A673 (cell line): Measurements from ENCODE around the gene ULBP1. TPM values are rescaled to one million over a fixed set of nuclear protein-coding genes. Genes with fewer than 3 reads are reported as not detected.

ENCODE experiments used
- BruUV-seq: library from RNA; stranded (reverse); fragments of 400-500 nt; replicated peaks from 2 replicates; lab custom pipeline; 2021; lab: Mats Ljungman, UMichigan
- CTCF ChIA-PET: fragments of 300-600 bp; sonication (Branson Sonifier 250); formaldehyde crosslinking; loops from one replicate; lab custom pipeline; 2022; ENCODE audit warnings: antibody characterized with exemption; lab: Charles Lee
- POLR2A ChIA-PET: fragments of 300-600 bp; sonication (Branson Sonifier 250); formaldehyde crosslinking; loops from one replicate; lab custom pipeline; 2022; ENCODE audit warnings: antibody characterized with exemption; ENCODE audit not compliant: low non-redundant PET; lab: Charles Lee
- DNase-seq: peaks from one replicate; pipeline ENCODE4 v3.0.0-alpha.2; 2015; ENCODE audit warnings: low spot score
- H3K27ac ChIP-seq: fragments of 200-600 bp; sonication (generic); 2 replicates; pipeline ENCODE4 v1.5.1; 2016; ENCODE audit warnings: mixed run types, low read depth, mild to moderate bottlenecking, mixed read lengths, antibody characterized with exemption, low read length; ENCODE audit not compliant: poor library complexity, severe bottlenecking
- H3K27me3 ChIP-seq: fragments of 200-600 bp; sonication (generic); replicated peaks from 2 replicates; pipeline ENCODE4 v1.6.1; 2017; ENCODE audit warnings: mixed run types, low read depth, mild to moderate bottlenecking, mixed read lengths, antibody characterized with exemption, low read length; ENCODE audit not compliant: insufficient read depth, poor library complexity
- H3K36me3 ChIP-seq: fragments of 200-600 bp; sonication (generic); 2 replicates; pipeline ENCODE4 v1.6.1; 2016; ENCODE audit warnings: mixed run types, mild to moderate bottlenecking, mixed read lengths, antibody characterized with exemption, low read length; ENCODE audit not compliant: insufficient read depth, poor library complexity, severe bottlenecking
- H3K4me1 ChIP-seq: fragments of 200-600 bp; sonication (generic); 2 replicates; pipeline ENCODE4 v1.6.1; 2017; ENCODE audit warnings: mixed run types, mild to moderate bottlenecking, mixed read lengths, antibody characterized with exemption, low read length; ENCODE audit not compliant: insufficient read depth, poor library complexity, severe bottlenecking
- H3K4me3 ChIP-seq: fragments of 200-600 bp; sonication (generic); 2 replicates; pipeline ENCODE4 v1.5.1; 2016; ENCODE audit warnings: low read depth, mixed run types, mild to moderate bottlenecking, mixed read lengths, low read length; ENCODE audit not compliant: poor library complexity, severe bottlenecking
- H3K9me3 ChIP-seq: fragments of 200-600 bp; sonication (generic); 2 replicates; pipeline ENCODE4 v1.6.1; 2016; ENCODE audit warnings: mixed run types, low read depth, mild to moderate bottlenecking, mixed read lengths, antibody characterized with exemption, low read length; ENCODE audit not compliant: poor library complexity, severe bottlenecking
- EZH2 ChIP-seq: fragments of 200-600 bp; sonication (generic); IDR thresholded peaks from 2 replicates; pipeline ENCODE4 v1.6.1; 2017; ENCODE audit warnings: borderline replicate concordance, low read depth, mild to moderate bottlenecking, mixed read lengths, antibody characterized with exemption, low read length; ENCODE audit not compliant: poor library complexity, severe bottlenecking
- intact Hi-C: fragments of 100-400 bp; cut with micrococcal nuclease; formaldehyde crosslinking; loops from one replicate; pipeline ENCODE4 v1.10.0; 2022; ENCODE audit not compliant: unreplicated experiment
- total RNA-seq: library from RNA; stranded (reverse); gene quantifications from 2 replicates; pipeline ENCODE4 v1.2.3, GENCODE V29; 2021
- TF ChIP-seq, protein P1 (sequence below): fragments of 300-800, 200-600 bp; sonication (generic); conservative IDR thresholded peaks from 2 replicates; pipeline ENCODE4 v1.5.1; 2017; ENCODE audit warnings: low read depth, mild to moderate bottlenecking, antibody characterized with exemption, low read length, moderate library complexity, mixed read lengths

The ULBP1 gene
- total RNA-seq, 1 experiment from 2014 or later, result 5.2 TPM

- no TSS peak for BruUV-seq
- H3K36me3 ChIP-seq, result no peaks in the 10 kb centered on the region
- intact Hi-C loops, result no loop called here
- CTCF ChIA-PET, result no interaction called here
- peaks cover 11% of the 10 kb centered on the region for H3K9me3 ChIP-seq
- DNase-seq, result no peak
- no peak overlapping the region for H3K27ac ChIP-seq
- peaks cover 92% of the 10 kb centered on the region for H3K27me3 ChIP-seq
- peaks cover under 1% of the 10 kb centered on the region for H3K4me1 ChIP-seq
- H3K4me3 ChIP-seq, result no peak overlapping the region
- POLR2A ChIA-PET, result interaction anchor here (0.8 kb wide), 1 partner anchor 268 kb away, joined by 10 read pairs; no protein-coding TSS in a partner anchor
- no peak for TF ChIP-seq EZH2
- TF ChIP-seq, protein P1, sequence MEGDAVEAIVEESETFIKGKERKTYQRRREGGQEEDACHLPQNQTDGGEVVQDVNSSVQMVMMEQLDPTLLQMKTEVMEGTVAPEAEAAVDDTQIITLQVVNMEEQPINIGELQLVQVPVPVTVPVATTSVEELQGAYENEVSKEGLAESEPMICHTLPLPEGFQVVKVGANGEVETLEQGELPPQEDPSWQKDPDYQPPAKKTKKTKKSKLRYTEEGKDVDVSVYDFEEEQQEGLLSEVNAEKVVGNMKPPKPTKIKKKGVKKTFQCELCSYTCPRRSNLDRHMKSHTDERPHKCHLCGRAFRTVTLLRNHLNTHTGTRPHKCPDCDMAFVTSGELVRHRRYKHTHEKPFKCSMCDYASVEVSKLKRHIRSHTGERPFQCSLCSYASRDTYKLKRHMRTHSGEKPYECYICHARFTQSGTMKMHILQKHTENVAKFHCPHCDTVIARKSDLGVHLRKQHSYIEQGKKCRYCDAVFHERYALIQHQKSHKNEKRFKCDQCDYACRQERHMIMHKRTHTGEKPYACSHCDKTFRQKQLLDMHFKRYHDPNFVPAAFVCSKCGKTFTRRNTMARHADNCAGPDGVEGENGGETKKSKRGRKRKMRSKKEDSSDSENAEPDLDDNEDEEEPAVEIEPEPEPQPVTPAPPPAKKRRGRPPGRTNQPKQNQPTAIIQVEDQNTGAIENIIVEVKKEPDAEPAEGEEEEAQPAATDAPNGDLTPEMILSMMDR, result no peak
Measured at GRCh38 chr6:149984773-149985172, 21.0 kb downstream of the ULBP1 start.

DNA sequence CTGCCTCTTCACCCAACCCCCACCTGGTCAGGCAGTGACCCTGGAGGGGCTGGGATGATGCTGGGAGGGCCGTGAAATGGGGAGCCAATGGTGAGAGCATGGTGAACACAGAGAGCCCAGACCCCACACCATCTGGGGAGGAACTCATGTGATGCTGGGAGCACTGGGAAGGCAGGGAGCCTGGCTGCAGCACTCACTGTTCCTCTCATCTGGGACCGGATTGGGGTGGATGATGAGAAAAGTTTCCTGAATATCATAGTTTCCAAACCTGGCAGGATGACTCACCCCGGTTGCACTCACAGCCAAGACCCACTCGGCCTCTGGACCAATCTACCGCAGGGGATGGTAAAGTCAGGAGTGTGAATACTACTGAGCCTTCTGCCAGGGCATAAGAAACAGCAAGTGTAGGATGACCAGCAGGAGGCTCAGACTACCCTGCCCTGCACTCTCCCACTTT is 21.8 kb downstream of the ULBP1 start:
- H3K27ac ChIP-seq, result no peak overlapping the region
- ChIA-PET POLR2A (no interaction called here), CTCF (no interaction called here)
- H3K4me3 ChIP-seq, result no peak overlapping the region
- H3K36me3 ChIP-seq, result no peaks in the 10 kb centered on the region
- no peak for DNase-seq
- BruUV-seq, result no TSS peak
- H3K9me3 ChIP-seq, result peaks cover 11% of the 10 kb centered on the region
- TF ChIP-seq, protein P1, result no peak
- TF ChIP-seq EZH2, result no peak
- H3K4me1 ChIP-seq, result peaks cover 8% of the 10 kb centered on the region
- intact Hi-C loops, result no loop called here
- peaks cover 95% of the 10 kb centered on the region for H3K27me3 ChIP-seq

DNA sequence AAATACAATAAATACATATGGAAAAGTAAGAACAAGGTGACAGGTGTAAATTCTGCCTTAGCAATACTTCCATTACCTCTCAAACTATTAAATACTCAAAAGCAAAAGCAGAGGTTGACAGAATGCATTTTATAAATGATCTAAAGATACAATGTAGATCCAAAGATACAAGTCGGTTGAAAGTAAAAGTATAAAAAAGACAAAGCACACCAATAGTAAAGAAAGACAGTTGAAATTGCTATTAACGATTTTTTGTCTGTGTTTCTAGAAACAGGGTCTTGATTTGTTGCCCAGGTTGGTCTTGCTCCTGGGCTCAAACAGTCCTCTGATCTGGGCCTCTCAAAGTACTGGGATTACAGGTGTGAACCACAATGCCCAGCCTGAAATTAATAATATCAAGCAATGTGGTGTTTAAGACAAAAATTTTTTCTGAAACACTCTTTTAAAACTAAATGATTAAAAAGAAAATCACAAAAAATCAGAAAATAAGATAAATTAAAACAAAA is 23.9 kb downstream of the ULBP1 start:
- no TSS peak for BruUV-seq
- Histone ChIP-seq H3K36me3 (no peaks in the 10 kb centered on the region), H3K4me1 (peaks cover 14% of the 10 kb centered on the region), H3K27me3 (peaks cover 98% of the 10 kb centered on the region), H3K27ac (no peak overlapping the region), H3K9me3 (peaks cover 11% of the 10 kb centered on the region), H3K4me3 (no peak overlapping the region)
- DNase-seq, result no peak
- intact Hi-C loops, result no loop called here
- no peak for TF ChIP-seq EZH2
- TF ChIP-seq, protein P1, result no peak
- ChIA-PET POLR2A (no interaction called here), CTCF (no interaction called here)
